ENCODE measurements around the gene TAF12.
"Not testable (repeated sequence)": the region's sequence is repeated elsewhere in the genome, so short reads cannot be mapped to it uniquely, and the experiment has no call there.

Gene TAF12

DNA sequence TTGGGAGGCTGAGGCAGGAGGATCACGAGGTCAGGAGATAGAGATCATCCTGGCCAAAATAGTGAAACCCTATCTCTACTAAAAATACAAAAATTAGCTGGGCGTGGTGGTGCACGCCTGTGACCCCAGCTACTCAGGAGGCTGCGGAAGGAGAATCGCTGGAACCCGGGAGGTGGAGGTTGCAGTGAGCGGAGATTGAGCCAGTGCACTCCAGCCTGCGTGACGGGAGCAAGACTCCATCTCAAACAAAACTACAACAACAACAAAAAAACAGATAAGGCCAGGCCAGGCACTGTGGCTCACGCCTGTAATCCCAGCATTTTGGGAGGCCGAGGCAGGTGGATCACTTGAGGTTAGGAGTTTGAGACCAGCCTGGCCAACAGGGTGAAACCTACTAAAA is 2.5 kb upstream of the TAF12 start:
- in situ Hi-C loops (cut with HindIII; ENCODE audit: low sequenced_read_pairs) = not testable (repeated sequence)

DNA sequence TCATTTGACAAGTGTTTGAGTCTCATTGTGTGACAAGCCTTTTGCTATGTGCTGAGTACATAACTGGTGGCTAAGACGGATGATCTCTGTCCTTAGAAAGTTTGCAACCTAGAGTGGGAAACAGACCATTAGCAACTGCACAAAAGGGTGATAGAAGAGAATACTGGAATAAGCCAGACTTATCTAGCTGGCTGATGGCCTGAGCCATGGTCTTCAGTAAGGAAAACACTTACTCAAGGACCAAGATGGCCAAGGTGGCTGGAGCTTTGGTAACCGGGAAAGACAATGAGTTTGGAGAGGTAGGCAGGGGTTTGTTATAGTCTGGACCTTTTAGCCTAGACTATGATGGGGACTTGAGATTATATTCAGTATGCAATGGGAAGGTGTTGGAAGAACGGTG is 1.6 kb upstream of the TAF12 start:
- in situ Hi-C loops (cut with HindIII; ENCODE audit: low sequenced_read_pairs) = no loop called here

DNA sequence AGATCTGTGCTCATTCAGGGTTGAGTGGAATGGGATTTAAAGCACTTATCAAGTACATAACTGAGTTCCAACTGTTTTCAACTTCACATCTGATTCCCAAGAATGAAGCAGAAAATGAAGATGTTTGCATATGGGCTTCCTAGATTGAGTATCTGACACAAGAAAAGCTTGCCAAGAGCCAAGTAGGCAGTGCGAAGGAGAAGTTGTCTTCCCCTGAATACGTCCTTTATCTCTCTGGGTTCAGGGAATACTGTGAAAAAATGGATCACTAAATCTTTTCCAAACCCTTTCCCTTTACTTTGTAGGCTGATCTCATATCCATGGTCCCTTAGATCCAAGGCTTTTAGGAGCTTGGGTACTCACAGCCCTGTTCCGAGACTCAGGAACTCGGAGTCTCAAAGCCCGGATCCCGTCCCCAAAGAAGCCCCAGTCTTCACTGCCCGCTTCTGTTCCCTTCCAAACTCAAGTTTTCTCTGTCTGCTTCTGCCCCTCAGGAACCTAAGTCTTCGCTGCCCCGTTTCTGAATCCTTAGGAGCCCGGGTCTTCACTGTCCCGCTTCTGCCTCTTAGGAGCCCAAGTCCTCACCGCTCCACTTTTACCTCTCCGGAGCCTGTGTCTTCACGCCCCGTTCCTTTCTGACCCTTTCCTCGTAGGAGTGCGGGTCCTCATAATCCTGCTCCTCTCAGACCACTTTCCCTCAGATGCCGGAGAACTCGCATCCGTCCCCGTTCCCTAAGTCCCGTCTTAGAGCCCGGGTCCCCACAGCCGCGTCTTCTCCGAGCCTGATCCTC is 616 bp downstream of the TAF12 start:
- in situ Hi-C loops (cut with HindIII; ENCODE audit: low sequenced_read_pairs) = no loop called here

DNA sequence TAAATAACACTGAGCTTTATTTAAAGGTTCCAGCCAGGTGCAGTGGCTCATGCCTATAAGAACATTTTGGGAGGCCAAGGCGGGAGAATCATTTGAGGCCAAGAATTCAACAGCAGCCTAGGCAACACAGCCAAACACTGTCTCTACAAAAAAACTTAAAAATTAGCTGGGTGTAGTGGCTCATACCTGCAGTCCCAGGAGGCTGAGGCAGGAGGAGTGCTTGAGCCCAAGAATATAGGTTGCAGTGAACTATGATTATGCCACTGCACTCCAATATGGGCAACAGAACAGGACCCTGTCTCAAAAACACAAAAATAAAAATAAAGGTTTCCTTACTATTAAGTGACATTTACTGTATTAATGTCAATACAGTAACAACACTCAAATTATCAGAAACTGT is 2.1 kb downstream of the TAF12 start:
- in situ Hi-C loops (cut with HindIII; ENCODE audit: low sequenced_read_pairs) = no loop called here

DNA sequence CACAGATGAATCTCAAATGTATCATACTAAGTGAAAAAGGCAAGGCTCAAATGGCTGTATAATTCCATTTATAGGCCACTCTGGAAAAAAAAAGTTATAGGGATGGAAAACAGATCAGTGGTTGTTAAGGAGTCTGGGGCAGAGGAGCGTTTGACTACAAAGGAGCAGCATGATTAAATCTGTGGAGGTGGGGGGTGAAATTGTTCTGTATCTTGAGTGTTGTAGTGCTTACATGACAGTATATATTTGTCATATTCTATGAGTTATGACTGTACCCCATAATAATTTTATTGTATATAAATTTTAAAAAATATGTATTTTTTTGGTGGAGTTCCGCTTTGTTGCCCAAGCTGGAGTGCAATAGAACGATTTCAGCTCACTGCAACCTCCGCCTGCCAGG is 10.3 kb downstream of the TAF12 start:
- in situ Hi-C loops (cut with HindIII; ENCODE audit: low sequenced_read_pairs) = no loop called here

DNA sequence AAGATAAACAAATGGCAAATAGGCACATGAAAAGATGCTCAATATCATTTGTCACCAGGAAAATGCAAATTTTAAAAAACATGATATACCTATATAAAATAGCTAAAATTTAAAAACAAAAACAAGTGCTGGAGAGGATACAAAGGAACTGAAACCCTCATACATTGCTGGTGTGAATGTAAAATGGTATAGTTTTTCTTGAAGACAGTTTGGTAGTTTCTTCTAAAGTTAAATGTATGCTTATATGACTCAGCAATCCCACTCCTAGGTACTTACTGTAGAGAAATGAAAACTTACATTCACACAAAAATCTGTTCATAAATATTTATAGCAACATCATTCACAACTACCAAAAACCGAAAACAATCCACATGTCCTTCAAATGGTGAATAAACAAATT is 11.2 kb downstream of the TAF12 start:
- in situ Hi-C loops (cut with HindIII; ENCODE audit: low sequenced_read_pairs) = no loop called here

DNA sequence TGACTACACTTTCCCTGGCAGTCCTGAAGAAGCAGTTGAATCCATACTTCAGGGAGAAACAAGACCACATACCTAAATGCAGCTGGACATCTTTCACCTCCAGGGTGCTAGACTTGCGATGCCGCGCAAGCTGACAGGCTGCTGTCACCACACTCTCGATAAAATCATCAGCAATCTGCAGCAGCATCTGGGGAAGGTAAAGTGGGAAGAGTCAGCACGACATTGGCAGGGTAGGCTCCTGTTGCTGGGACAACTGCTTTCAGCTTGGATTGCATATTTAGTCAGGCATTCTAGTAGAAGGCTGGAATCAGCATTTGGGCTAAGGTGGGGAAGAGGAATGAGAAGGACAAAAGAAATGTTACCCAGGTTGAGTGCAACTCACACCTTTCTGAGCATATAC is 29.7 kb downstream of the TAF12 start:
- in situ Hi-C loops (cut with HindIII; ENCODE audit: low sequenced_read_pairs) = loop anchor here (25.0 kb wide), 1 partner anchor 351 kb away; the partner anchor contains the start of gene SESN2

DNA sequence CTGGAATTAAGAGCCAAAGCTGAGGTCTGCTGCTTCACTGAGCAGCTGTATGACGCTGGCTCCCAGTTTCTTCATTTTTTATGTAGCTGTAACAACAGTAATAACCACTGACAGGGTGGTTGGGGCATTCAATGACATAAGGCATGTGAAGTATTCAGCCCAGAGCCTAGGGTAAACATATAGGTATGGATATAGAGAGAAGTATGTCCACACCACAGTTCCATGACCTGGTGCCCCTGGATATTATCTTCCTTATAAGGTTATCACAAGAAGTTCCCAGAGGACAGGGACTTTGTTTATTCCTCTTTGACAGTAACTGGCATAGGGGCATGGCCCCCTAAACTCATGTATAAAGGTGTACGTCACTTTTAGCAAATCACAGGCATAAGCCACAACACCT is 36.1 kb downstream of the TAF12 start:
- in situ Hi-C loops (cut with HindIII; ENCODE audit: low sequenced_read_pairs) = loop anchor here (10.0 to 25.0 kb wide), 2 partner anchors 192 to 344 kb away; partner anchors contain the start of gene SESN2

DNA sequence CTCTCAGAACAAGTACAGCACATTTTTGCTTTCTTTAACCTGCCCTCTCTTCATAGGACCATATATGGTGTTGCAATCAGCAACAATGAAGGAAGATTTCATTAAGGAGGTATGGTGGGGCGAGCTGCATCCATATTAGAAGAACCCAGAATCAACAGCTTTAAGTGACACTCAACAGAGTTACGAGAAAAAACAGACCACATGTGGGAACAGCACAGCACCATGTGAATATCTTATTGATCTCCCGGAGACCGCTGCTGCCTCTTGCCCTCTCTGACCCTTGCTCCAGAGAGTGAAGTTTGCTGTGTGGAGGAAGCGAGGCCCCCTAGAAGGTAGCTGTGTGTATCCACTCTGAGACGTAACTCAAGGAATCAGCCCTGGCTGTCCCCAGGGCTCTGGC is 37.9 kb downstream of the TAF12 start:
- in situ Hi-C loops (cut with HindIII; ENCODE audit: low sequenced_read_pairs) = loop anchor here (10.0 to 25.0 kb wide), 2 partner anchors 190 to 343 kb away; partner anchors contain the start of gene SESN2

DNA sequence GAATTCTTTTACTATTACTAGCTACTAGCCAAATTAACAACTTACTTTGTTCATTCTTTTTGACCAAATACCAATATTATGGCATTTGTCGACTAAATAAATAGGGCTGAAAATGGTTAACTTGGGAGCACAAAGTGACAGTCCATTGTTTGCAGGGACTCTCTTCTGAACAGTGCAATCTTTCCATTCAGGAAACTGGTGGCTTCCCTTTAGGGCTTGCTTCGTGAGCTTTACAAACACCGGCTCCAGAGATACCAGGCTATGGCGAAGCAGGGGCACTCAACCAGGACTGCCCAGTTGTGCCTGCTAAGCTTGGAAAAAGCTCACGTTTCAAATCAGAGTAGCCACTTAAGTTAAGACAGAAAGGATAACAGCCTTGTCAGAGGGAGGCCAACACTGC is 38.5 kb downstream of the TAF12 start:
- in situ Hi-C loops (cut with HindIII; ENCODE audit: low sequenced_read_pairs) = loop anchor here (10.0 to 25.0 kb wide), 2 partner anchors 190 to 342 kb away; partner anchors contain the start of gene SESN2

DNA sequence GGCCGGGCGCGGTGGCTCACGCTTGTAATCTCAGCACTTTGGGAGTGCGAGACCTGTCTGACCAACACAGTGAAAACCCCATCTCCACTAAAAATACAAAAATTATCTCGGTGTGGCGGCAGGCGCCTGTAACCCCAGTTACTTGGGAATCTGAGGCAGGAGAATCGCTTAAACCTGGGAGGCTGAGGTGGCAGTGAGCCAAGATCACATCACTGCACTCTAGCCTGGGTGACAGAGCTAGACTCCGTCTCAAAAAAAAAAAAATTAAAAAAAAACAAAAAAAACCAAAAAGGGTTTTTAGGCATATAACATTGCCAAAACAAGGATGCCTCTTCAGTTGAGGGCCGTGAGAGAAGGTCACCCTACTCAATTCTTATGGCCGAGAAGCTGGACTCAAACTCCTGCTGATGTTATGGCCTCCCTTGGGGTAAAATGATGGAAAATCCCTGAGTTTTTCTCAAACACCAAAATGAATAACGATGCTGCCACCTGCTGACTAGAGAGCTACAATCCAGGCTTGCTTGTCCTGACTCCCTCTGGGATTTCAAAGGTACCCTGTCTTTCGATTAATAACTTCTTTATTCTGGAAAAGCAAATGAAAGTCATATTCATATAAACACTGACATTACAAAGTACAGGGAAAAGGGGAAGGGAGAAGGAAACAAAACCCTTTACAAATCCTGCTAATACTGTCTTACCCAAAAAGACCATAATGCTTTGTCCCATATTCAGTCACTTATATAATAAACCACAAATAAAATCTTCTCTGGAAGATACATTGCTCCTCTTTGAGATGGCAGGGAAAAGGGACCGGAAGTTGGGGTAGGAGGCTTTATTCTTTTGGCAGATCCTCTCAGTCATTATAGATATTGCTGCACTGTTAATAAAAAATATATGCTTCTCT is 40.1 kb downstream of the TAF12 start:
- in situ Hi-C loops (cut with HindIII; ENCODE audit: low sequenced_read_pairs) = loop anchor here (10.0 to 25.0 kb wide), 2 partner anchors 188 to 340 kb away; partner anchors contain the start of gene SESN2

DNA sequence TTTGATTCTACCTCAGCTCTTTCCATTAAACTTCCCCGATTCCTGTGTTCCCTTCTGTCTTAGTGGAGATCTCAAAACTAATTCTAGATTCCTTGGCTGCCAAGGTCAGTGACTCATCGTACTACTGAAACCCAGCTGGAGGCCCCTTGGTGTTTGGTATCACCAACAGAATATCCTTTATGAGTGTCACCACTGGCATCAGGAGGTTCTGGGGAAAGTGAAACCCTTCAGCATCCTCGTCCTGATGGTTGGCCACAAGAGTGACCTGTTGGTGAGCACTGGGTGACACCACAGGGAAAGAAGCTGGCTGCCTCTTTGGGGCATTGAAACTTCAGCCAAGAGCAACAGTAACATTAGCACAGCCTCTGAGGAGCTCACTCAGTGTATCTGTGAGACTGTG is 41.2 kb downstream of the TAF12 start:
- in situ Hi-C loops (cut with HindIII; ENCODE audit: low sequenced_read_pairs) = loop anchor here (10.0 to 25.0 kb wide), 2 partner anchors 187 to 339 kb away; partner anchors contain the start of gene SESN2

DNA sequence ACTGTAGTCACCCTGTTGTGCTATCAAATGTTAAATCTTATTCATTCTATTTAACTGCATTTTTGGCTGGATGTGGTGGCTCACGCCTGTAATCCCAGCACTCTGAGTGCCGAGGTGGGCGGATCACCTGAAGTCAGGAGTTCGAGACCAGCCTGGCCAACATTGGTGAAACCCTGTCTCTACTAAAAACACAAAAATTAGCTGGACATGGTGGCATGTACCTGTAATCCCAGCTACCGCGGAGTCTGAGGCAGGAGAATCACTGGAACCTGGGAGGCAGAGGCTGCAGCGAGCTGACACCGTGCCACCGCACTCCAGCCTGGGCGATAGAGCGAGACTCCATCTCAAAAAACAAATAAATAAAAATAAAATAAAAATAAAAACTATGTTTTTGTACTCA is 46.6 kb downstream of the TAF12 start:
- in situ Hi-C loops (cut with HindIII; ENCODE audit: low sequenced_read_pairs) = not testable (repeated sequence)

DNA sequence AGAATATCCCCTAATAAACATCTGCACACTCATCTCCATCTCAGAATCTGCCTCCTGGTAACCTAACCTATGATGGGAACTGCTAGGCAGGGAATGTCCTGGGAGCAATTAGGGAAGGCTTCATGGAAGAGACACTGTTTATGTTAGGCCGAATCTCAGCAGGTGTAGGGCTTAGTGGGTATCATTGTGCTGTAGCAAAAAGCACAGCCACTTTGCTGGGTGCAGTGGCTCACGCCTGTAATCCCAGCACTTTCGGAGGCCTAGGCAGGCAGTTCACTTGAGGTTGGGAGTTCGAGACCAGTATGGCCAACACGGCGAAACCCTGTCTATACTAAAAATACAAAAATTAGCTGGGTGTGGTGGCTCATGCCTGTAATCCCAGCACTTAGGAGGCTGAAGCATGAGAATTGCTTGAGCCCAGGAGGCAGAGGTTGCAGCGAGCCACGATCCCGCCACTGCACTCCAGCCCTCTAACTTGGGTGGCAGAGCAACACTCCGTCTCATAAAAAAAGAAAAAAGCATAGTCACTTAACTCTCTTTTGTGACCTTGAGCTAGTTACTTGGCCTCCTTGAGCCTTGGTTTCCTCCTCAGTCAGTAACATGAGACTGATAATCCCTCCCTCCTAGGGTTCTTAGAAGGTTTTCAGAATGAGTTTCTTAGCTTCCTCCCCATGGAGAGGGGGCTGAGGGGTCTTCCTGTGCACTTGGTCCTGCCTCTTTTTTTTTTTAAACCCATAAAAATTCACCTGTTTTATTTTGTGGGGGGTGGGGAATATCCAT is 47.3 kb downstream of the TAF12 start:
- in situ Hi-C loops (cut with HindIII; ENCODE audit: low sequenced_read_pairs) = no loop called here

DNA sequence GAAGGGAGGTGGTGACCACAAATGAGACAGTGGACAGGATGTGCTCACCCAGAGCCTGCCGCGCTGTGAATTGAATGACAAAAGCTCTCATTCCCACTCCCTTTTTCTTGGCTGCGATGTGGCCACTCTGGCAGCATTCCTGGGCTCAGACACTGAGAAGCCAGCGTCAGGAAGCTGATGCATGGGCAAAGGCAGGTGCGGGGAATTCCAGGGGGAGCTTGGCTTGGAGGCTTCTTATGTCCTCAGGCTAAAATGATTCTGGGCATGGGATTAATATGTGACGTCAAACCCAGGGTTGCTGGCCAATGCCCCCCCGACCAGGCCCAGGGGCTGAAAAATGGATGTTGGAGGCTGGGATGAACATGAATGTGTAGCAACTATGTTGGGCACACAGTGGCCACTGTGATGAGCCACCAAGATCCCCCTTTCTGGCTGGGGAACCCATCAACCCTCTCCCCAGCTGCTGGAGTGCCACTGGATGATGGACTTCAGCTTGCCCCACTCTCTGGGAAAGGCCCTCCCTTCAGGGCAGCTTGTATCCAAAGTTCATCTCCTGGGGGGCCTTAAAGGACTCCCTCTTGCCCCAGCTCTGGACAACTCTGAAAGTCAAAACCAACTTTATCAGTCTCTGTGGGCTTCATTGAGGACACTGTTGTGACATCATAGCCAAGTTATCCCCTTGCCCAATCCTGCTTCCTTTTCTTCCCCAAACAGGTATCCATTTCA is 48.0 kb downstream of the TAF12 start:
- in situ Hi-C loops (cut with HindIII; ENCODE audit: low sequenced_read_pairs) = not testable (repeated sequence)

DNA sequence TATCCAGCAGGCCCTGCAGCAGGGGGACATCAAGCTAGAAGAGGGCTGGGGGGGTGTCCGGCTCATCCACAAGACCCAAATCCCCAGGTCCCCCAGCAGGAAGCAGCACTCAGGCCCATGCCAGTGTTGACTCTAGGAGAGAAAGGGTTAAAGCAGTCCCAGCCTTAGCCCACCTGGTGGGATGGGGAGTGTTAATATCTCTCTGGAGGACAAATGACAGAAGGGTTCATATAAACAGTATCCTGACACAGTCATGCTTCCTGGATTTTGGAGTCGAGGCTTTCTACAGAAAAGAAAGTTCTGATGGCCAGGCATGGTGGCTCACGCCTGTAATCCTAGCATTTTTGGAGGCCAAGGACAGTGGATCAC is 48.9 kb downstream of the TAF12 start:
- in situ Hi-C loops (cut with HindIII; ENCODE audit: low sequenced_read_pairs) = not testable (repeated sequence)

DNA sequence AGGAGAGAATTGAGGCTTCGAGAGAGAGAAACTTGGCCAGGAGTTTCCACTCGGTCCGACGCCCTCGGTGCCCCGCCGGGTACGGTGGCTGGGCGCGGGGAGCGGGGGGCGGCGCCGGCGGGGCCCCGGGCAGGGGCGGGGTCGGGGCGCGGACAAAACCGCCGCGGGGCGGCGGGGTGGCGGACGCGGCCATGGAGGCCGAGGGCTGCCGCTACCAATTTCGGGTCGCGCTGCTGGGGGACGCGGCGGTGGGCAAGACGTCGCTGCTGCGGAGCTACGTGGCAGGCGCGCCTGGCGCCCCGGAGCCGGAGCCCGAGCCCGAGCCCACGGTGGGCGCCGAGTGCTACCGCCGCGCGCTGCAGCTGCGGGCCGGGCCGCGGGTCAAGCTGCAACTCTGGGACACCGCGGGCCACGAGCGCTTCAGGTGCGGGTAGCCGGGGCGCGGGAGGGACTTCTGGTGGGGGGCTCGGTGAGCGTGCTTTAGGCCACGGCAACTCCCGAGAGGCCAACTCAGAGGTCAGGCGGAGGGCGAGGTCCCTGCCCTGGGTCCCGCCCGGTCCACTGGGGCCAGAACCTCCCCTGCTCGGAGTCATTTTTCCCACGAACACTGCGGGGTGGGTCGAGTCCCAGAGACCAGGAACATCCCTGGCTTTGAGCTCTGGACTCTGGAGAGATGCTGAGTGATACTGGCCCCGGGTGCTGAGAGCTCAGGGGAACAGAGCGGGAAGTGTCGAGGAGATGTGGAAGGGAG is 50.4 kb downstream of the TAF12 start:
- in situ Hi-C loops (cut with HindIII; ENCODE audit: low sequenced_read_pairs) = no loop called here

DNA sequence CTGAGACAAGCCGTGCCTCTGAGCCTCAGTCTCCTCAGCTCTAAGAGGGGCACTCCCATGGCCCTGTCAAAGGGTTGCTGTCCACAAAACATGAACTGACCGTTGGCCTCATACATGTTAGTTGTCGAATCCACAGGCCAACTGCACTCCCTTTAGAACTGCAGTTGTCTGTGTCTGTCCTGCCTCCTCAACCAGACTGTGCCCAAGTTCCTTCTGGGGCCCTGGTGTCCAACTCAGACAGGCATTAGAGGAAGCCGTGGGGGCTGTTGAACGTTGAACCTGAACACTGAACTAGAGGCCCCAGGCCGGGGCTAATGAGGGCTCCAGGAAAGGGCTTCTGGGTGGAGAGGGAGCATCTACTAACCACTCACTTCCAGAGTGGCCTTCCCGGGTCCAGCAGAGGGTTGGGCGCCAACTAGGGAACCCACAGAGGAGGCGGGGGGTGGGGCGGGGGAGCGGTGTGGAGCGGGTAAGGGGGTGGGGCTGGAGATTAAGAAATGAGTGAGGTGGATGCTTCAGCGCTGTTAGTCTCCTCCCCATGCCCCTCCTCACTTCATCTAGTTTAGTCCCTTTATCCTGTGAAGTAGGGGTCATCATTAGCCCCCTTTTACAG is 51.1 kb downstream of the TAF12 start, which contains the start of gene RAB42:
Gene RAB42, plus strand, starts transcription at position 558 of the 613 bp plus-strand sequence. CDS start 247 bp downstream, outside the sequence.
- in situ Hi-C loops (cut with HindIII; ENCODE audit: low sequenced_read_pairs) = no loop called here

All from DLD1 (cell line).